NCI-H510A treated with DMSO at 0.1 percent for 48 hours (cell line): Measurements from ENCODE around the gene FOSL2.
A peak's percentile ranks its signal among the peaks of the same experiment; 100 is the strongest.

ENCODE experiments used
- DNase-seq: peaks from one replicate; lab custom pipeline; 2025; lab: John Stamatoyannopoulos, UW

The FOSL2 gene

DNA sequence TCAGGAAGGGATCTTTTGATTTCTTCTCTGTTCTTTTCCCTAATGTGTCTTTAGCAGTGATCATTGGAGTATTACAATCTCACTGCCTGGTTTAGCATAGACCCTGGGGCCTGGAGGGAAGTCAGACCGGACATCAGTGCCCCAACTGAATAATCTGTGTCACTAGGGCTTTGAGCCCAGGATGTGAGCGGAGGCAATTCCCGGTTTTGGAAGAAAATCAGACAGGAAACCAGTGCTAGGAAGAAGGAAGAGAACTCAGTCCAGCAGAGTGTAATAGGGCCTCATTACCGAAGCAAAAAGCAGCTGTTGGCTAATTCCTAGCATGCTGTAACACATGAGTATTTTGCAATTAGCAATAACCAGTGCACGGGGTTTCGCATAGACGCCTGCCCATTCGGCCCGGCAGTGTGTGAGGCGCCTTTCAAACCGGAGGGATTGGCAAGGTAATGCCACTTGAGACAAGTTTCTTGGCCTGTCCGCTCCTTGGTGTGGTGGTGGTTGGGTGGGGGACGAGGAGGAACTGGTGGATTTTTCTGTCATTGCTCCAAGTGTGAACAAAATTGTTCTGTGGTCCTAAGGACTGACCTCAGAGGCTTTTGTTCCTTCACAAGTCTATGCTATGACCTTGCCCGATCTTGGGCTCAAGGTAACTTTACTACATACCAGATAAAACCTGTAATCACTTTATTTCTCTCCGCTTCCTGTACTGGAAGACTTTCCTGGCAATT is 2.8 kb downstream of the FOSL2 start:
- peak; percentile 42 for DNase-seq

DNA sequence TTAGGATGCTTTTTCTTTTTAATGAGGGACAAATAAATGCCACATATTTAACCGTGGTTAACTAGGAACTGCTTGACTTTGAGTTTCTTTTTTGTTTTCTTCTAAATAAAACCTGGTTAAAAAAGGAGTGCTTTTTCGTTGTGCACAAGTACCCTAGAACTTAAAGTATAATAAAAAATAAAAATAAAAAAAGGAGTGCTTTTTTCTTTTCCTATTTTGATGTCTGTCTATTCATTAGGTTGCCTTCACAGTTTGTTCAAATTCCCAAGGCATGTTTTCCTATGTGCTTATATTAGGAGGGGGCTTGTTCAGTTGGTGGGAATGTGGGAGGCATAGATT is 4.4 kb downstream of the FOSL2 start:
- DNase-seq = no peak

DNA sequence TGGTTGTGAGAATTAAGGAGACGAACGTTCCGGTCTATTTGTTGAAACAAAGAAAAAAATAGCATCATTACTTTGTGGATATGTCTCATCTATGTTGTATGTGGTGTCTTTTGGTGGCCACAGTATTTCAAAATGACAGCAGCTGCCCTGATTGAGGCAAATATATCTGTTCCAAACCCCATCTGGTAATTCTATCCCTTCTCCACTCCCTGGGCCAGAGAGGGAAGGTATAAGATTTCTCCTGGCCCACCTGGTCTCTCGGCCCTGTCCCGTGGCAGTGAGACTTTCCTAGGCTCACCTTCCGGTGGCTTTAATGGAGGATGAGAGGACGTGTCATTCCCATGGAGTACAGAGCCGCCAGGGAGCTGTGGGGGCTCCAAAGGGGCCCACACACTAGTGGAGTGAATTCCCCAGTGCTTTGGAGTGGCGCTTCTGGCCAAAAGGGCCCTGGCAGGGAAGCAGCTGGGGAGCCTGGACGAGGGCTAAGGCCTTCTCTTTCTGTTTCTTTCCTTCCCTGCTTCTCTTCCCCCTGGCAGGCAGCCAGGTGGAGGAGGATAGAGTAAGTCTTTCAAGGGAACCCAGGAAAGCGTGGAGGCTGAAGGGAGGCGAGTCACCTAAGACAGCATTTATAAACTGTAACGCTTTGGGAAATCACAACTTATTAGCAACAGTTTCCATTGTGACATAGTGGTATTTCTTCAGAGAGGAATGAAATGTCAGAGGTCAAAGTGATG is 5.6 kb downstream of the FOSL2 start:
- no peak for DNase-seq

DNA sequence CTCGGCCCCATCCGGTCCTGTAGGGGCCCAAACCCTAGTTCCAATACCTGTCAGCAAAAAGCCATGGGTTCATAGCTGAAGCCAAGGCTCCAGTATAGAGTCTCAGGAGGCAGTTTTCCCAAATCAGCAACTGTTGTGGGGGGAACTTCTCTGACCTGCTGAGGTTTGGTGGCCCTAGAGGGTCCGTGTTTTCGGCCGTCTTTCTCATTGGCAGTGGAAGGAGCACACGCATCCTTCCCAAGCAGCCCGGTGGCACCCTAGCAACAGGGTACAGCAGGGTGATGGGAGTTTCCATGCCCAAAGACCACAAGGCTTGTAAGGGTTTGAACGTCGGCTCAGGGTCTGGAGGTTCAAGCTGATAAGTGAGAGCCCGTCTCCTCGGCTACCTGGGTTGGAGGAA is 6.6 kb downstream of the FOSL2 start:
- DNase-seq = no peak

DNA sequence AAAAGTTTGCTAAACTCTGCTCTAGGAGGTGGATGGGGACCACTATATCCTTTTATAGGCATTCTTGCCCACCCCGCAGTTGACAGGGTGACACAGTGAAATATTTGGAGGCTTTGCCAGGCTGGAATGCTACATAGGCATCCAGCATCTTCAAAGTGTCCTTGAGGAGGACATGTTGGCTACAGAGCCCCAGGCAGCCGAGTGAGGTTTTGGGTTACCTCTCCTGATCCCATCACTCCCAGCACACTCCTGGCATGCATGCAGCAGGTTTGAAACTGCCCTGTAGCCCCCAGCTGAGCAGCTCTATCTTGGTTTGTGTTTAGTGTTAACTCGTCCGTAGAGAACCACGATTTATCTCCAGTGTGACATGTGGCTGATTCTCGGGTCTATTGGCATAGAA is 7.3 kb downstream of the FOSL2 start:
- no peak for DNase-seq

DNA sequence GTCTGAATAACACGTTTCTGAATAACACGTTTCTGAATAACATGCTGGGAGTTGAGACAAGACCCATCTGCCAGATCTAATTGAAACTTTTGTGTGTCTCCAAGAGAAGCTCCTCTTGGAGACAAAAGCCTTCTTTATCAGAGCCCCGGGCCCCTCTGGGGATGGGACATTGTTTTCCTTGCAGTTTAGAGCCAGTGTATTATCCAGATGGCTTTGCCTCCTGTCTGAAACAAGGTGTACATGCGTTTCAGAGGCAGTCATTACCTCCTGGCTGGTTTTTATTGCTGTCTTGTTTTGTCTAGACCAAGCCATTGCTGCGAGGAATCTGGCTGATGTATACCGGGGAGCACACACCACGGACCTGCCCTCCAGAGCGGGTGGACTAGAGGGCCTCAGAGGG is 7.8 kb downstream of the FOSL2 start:
- DNase-seq = no peak

DNA sequence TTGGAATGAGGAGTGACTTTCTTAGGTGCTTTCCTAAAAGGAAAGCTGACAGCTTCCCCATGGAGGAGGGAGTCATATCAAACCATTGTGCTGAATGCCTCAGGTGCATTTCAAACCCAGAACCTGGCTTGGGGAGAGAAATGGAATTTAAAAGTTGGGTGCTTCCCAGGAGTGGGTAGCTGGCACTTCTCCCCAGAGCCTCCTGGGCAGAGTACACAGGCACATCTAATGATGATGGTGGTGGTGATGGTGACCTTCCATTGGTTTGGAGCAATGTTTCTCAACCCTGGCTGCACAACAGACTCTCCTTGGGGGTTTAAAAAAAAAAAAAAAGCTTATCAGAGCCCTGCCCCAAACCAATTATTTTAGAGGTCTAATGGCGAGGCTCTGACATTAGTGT is 8.3 kb downstream of the FOSL2 start:
- no peak for DNase-seq

DNA sequence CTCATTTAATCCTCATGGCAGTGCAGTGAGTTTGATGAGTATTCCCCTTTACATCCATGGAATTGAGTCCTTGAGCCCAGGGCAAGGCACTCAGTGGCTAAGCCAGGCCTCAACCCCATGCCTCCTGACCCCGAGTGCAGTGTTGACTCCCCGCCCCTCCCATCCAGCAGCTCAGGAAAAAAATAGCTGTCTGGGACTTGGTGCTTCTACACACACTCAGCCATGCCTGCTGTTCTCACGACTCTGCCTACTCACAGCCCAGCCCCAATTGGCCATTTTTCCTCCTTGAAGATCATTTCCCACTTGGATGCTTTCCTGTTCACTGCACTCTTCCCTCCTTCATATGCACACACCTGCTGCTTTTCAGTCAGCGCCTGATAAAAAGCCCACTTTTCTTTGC is 8.8 kb downstream of the FOSL2 start:
- no peak for DNase-seq

DNA sequence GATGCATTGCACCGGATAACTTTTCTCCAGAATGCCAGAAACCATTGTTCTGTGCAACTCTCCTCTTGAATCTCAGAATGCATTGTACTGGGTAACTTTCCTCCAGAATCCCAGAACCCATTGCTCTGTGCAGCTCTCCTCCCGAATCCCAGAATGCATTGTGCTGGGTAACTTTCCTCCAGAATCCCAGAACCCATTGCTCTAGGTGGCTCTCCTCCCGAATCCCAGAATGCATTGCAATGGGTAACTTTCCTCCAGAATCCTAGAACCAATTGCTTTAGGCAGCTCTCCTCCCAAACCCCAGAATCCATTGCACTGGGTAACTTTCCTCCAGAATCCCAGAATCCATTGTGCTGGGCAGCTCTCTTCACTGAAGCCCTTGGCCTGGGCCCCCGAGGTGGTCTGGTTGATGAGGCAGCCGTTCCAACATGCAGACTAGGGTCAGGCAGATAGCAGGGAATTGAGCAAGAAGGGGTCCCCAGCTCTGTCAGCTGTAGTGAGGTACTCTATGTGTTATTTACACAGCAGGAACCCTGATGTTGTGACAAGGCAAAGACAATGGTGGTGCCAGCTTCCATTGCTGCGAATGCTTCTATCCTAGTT is 9.4 kb downstream of the FOSL2 start:
- no peak for DNase-seq

DNA sequence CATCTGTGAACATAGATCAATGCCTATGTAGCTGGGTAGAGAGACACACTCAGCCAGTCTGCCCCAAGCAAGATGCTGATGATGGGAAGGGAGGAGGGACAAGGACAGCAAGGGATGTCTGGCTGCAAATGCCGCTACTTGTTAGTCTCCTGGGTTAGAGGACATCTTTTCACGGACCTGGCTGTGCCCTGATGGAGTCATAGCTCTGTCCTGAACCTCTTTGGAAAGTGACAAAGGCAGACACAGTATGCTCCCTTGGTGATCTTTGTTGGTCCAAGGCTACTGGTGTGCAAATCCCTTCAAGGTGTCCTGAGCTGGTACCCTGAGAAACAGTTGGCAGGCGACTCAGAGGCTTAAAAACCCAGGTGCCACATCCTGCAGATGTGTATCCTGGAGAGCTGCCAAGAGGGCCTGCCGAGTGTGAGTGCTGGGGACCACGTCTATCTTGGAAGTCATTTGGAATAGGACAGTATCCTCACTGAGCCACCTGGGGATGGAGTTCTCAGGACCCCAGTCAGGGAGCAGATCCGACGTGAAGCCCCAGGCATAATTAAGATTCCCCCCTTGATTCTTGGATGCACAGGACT is 10.8 kb downstream of the FOSL2 start:
- no peak for DNase-seq

DNA sequence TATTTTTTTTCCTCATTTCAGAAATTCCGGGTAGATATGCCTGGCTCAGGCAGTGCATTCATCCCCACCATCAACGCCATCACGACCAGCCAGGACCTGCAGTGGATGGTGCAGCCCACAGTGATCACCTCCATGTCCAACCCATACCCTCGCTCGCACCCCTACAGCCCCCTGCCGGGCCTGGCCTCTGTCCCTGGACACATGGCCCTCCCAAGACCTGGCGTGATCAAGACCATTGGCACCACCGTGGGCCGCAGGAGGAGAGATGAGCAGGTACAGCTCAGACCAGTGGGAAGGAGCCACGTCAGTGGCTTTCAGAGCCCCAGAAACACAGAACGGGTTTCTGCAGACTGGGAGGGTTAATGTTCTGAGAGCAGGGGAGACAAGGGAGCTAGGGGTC is 11.4 kb downstream of the FOSL2 start:
- no peak for DNase-seq

DNA sequence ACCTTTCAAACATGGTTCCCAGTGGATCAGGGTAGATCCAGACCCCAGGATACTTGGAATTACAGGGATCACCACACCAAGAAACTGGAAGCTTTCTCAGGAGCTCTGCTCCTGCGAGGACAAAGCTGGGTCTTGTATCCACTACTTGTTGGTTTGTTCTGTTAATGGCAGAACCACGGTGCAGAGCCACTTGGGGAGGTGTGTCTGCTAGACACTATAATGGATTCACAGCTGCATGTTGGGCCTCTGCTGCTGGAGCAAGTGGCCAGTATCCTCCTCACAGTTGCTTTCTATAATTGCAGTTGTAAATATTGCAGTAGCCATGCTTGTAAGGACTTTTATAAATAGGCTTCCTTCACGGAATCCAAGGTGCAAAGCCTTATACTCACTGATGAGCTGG is 12.9 kb downstream of the FOSL2 start:
- DNase-seq = no peak

DNA sequence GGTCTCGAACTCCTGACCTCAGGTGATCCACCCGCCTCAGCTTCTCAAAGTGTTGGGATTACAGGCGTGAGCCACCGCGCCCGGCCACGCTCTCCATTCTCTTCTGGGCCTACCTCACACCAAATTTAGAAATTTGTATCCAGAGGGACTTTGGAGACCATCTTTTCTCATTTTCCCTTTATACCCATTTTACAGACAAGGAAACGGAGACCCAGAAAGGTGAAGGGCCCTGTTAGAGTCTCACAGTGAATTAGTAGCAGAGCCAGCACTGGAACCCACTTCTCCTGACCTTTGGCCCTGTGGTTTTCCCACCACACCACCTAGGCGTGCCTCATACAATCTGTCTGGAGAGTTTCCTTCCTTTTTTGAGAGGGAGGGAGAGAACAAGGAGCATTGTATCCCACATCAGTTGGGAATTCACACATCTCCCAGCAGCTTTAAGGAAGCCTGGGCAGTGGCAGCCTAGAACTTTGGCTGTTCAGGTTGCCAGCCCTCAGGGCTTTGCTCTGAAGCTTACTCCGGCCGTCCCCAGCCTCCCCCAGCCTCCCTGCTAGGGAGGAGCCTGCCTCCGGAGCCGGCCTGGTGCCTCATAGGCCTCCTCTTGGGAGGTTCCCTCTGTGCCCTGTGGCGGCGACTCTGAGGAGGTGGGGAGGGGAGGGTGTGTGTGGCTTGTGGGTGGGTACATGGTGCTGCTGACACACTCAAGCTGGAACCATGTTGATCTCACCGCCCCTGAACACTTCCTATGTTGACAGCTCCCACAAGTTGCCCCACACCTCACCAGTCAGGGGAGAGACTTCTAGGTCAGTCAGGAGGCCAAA is 13.8 kb downstream of the FOSL2 start:
- DNase-seq = no peak

DNA sequence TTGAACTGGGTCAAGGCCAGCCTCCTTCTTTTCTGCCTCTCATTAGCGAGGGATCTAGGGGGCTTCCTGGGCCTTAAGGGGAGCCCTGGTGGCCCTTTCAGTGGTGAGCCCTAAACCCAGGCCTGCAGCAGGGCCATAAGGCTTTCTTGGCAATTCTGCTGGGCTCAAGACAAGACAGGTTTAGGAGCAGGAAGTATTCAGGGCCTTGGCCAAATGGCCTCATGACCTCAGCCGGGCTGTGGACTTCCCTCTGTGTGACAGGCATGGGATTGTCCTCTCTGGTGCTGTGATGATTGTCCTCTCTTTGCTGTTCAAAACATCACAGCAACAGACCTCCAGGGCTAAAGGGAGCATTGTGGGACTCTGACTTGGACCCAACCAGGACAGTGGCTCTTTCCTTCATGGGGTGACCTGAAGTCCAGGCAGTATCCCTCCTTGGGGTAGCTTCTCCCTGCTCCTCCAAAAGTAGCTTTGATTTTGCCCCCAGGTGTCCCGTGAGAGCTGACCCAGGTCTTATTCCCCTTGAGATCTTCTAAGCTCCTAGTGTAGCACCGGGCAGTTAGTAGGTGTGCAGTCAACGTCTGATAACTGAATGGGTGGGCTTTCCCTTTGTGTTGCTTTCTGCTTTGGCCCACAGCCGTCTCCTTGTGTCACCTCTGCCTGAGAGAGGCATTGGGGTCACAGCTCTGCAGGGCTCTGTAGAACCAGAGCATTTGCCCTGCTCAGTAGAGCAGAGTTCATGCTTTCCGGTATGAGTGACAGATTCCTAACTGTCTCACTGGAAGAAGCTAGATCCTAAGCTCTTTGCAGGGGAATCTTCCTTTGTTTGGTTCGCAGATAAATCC is 14.7 kb downstream of the FOSL2 start:
- no peak for DNase-seq

DNA sequence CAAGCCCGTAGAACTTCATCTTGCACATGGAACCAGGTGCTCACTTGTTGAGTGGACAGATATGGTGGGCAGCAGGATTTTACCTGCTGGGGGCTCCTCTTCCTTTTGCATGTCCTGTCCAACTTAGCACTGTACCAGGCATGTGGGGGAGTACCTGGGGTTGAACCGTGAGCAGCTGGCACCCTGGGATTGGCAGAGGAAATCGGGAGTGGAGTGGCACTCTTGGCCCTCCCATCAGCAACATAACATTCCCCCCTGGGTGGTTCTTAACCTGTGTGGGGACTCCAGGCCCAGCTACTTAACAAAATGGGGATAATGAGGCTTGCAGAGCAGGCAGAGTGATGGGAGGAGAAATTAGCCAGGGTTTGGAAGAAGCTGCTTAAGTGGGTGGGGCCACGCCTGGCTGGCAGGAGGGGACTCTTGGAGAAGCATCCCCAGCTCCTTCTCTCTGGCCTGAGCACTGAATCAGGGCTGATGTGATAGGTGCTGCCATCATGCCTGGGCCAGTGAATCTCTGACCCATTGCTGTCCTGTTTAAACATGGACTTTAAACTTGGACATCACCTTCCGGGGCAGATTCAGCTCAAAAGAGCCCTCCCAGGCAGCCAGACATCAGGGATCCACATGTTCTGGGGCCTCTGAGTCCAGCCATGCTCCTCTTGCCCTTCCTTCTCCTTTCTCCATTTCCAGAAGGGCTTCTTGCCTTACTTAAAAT is 15.5 kb downstream of the FOSL2 start:
- DNase-seq = no peak

DNA sequence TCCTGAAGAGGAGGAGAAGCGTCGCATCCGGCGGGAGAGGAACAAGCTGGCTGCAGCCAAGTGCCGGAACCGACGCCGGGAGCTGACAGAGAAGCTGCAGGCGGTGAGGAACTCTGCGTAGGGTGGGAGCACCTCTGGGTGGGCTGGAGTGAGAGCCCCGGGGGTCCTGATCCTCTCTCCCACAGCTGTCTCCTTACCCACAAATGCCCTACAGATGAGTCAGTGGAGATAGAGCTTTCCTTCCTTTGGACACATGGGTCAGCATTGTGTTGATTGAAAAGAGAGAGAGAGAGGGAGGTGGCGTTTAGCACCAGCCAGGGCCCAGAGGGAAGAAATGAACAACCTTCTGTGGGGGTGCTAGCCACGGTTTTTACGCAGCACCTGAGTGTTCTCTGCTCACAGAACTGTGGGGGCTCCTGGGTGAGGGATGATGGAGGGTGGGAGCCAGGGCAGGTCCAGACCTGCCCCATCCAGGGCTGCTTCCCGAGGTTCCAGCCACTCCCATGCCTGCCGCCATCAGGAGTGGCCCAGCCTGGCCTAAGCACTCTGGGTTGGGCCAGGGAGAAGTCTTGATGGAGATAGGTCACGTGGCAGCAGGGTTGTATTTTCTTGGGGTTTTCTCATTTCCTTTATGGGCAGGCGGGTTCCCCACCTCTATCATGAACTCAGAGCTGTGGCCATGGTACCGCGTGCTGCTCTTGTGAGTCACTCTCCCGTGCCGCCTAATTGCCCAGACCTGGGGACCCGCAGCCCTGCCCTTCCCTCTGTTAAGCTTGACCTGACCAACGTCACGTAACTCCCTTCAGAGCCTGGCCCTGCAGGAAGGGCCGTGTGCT is 16.3 kb downstream of the FOSL2 start:
- DNase-seq = no peak

DNA sequence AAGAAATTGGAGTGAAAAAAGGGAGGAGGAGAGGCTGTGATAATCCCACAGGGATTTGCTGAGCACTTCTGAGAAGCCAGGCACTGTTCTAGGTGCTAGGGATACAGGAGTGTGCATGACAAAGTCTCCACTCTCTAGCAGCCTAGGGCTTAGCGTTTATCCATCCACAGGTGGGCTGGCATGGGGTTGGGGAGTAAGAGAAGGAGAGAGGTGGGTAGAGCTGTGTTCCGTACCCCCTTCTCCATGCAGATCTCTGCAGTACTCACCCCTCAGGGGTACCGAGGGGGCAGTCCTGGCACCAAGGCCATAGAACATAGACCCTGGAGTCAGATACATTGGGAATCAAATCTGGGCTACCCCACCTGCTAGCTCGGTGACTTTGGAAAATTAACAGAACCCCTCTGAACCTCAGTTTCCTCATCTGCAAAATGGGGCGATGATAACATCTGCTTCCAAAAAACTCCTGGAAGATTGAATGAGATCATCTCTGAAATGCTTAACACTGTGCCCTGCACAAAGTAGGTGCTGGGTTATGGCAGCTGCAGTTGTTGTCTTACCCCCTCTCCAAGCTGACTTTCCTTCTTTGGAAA is 18.6 kb downstream of the FOSL2 start:
- DNase-seq = no peak

DNA sequence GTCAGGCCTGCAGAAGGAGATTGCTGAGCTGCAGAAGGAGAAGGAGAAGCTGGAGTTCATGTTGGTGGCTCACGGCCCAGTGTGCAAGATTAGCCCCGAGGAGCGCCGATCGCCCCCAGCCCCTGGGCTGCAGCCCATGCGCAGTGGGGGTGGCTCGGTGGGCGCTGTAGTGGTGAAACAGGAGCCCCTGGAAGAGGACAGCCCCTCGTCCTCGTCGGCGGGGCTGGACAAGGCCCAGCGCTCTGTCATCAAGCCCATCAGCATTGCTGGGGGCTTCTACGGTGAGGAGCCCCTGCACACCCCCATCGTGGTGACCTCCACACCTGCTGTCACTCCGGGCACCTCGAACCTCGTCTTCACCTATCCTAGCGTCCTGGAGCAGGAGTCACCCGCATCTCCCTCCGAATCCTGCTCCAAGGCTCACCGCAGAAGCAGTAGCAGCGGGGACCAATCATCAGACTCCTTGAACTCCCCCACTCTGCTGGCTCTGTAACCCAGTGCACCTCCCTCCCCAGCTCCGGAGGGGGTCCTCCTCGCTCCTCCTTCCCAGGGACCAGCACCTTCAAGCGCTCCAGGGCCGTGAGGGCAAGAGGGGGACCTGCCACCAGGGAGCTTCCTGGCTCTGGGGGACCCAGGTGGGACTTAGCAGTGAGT is 19.4 kb downstream of the FOSL2 start:
- no peak for DNase-seq

DNA sequence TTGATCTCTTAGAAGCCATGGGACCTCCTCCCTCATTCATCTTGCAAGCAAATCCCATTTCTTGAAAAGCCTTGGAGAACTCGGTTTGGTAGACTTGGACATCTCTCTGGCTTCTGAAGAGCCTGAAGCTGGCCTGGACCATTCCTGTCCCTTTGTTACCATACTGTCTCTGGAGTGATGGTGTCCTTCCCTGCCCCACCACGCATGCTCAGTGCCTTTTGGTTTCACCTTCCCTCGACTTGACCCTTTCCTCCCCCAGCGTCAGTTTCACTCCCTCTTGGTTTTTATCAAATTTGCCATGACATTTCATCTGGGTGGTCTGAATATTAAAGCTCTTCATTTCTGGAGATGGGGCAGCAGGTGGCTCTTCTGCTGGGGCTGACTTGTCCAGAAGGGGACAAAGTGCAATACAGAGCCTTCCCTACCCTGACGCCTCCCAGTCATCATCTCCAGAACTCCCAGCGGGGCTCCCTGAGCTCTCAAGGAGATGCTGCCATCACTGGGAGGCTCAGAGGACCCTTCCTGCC is 20.0 kb downstream of the FOSL2 start:
- no peak for DNase-seq
